ENCODE measurements around the gene ITFG2.

Gene ITFG2

DNA sequence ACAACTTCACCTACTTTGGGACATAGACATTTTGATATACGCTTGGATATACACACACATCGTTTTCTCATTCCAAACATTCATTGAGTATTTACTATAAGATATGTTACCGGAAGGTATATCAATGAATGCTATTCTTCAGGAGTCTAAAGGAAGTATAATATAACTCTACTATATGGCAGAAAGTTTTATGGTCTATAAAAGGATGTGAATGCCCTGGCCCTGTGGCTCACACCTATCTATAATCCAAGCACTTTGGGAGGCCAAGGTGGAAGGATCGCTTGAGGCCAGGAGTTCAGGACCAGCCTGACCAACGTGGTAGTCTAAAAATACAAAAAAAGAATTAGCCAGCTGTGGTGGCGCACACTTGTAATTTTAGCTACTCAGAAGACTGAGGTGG is 16.8 kb downstream of the ITFG2 start:
- FAIRE-seq (no peak), DNase-seq (ENCODE audit: low spot score) (no peak)

DNA sequence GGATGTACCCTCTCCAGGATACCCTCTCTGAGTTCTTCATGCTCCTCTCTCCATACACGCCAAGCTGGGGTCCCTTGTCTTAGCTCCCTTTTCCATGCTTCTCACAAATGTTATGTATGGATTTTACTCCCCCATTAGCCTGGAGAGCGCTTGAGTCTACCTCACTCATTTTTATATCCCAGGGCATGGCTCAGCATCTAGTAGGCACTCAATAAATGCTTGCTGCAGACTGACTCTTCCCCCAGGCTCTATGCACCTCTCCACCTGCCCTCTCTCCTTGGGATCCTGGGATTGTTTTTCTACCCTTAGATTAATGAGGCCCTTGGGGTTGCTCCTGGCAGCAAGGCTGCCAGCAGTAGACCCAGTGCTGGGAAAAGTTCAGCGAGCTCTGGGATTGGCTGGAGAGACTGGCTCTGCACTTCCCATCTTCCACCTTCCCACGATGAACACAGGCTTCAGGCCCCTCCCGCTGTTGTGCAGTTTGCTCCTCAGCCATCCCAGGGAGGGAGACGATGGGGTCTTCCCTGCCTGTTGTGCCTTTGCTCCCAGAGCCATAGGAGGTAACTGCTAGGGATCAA is 20.2 kb downstream of the ITFG2 start:
- FAIRE-seq, result no peak
- DNase-seq (ENCODE audit: low spot score), result no peak

- no peak for FAIRE-seq
- DNase-seq (ENCODE audit: low spot score), result no peak
Observed at GRCh38 chr12:2833327-2833726, 20.9 kb downstream of the ITFG2 start.

DNA sequence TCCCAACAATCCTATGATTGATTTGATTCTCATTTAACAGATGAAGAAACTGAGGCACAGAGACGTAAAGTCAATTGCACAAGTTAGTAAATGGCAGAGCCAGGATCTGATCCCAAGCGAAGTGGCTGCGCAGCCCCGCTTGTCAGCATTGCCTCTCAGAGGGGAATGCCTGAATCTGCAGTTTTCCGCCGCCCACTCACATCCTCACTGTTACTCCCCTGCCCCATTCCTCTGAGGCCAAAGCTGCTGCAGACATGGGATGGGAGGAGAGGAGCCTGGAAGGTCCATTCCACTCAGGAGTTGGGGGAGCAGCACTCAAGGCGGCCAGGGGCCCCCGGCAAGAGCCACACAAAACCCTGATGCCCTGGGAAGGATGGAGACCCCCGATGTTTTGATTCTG is 21.3 kb downstream of the ITFG2 start:
- DNase-seq (ENCODE audit: low spot score) (no peak), FAIRE-seq (no peak)

DNA sequence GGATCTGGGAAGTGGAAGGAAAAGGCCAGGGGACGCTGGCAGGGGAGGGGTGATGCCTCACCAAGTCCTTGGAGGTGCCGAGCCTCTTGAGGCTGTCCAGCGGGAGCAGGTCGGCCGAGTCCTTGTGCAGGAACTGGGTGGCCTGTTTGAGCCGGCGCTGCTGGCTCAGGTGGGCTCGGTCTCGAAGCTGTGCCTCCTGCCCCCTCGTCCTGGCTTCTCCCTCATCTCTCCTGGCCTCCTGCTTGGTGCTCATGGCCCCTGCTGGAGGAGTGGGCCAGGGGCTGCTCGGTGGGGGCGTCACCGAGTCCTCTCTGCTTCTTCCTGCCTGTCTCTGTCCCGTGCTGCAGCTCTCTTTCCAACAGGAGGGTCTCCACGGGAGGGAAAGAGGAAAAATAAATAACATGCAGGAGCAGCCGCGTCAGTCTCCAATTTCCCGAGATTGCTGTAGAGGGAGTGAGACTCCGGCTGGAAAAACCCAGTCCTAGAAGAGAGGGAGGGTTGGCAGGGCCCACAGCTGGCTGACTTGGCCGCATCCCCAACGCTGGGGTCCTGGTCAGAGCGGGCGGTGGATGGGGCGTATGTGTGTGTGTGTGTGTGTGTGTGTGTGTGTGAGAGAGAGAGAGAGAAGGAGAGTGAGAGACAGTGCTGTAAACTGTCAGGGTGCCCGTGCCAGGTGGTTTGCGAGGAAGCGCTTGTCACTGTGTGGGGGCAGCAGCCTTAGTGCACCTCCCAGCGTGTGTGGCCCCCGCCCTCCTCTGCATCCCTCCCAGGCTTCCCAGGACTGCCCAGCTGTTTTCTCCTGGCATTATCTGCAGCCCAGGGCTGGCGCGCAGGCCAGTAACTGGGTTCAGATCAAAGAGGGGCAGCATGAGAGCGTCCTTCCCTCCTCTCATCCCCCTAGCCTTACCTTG is 22.4 kb downstream of the ITFG2 start, which contains the start of gene NRIP2:
TSS of gene NRIP2 (minus strand) at position 455 of the 911 bp plus-strand sequence. CDS start at position 403, 52 bp downstream.
- no peak for DNase-seq (ENCODE audit: low spot score)
- FAIRE-seq, result no peak

- FAIRE-seq, result no peak
- no peak for DNase-seq (ENCODE audit: low spot score)
Observed at GRCh38 chr12:2835691-2836403, 23.4 kb downstream of the ITFG2 start.

GRCh38 chr12:2836574-2836973 is 24.1 kb downstream of the ITFG2 start:
- DNase-seq (ENCODE audit: low spot score) (no peak), FAIRE-seq (peak; percentile 46)

- DNase-seq (ENCODE audit: low spot score), result no peak
- peak; percentile 85 for FAIRE-seq
Observed at GRCh38 chr12:2841056-2841650, 28.7 kb downstream of the ITFG2 start.

DNA sequence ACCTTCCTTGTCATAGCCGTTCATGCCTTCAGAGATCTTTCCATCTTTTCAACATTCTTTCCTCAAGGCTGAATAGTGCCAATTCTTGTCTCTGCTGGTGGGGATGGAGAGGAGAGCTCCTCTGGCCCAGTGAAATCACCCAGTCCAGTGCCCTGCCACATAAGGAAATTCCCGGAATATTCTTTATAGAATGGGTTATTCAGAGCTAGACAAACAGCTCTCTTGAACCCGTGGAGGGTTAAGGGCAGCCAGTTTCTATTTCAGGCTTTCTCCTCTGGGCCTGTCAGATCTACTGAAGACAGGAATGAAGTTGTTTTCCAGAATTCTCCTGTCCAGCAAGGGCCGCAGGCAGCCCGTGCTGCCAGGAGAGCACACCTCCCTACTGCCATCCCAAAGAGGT is 30.5 kb downstream of the ITFG2 start:
- no peak for FAIRE-seq
- DNase-seq (ENCODE audit: low spot score), result no peak

DNA sequence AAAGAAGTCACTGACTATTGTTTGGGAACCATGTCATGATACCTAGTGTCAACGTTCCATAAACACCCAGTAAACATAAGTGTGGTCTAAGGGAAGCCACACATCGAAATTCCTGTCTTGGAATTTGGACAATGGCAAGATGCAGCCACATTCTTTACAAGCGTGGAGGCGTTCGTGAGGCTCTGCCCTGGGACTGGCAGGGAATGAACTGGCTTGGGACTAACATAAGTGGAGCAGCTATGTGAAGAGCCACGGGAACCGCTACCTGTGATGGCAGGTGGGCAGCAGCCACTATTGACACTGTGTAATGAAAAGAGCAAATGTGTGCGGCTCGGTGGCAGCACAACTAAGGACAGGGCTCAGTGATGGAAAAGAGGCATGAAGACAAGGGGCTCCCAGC is 32.3 kb downstream of the ITFG2 start:
- FAIRE-seq, result peak; percentile 17
- no peak for DNase-seq (ENCODE audit: low spot score)

GRCh38 chr12:2845280-2845679 is 32.8 kb downstream of the ITFG2 start:
- FAIRE-seq, result peak; percentile 79
- DNase-seq (ENCODE audit: low spot score), result peak; percentile 50

DNA sequence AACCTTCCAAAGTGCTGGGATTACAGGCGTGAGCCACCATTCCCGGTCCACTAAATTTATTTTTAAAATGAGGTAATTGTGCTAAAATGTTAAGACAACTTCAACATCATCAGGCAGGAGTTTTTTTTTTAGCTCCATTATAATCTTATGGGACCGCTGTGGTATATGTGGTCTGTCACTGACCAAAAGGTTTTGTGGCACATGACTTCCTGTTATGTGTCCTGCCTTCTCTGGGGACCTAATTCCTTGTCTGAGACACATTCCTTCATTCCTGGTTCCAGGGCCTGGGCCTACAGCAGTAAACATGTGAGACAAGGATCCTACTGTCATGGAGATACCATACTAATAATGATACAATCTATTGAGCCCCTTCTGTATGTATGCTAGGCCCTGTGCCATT is 39.5 kb downstream of the ITFG2 start:
- no peak for FAIRE-seq
- no peak for DNase-seq (ENCODE audit: low spot score)

DNA sequence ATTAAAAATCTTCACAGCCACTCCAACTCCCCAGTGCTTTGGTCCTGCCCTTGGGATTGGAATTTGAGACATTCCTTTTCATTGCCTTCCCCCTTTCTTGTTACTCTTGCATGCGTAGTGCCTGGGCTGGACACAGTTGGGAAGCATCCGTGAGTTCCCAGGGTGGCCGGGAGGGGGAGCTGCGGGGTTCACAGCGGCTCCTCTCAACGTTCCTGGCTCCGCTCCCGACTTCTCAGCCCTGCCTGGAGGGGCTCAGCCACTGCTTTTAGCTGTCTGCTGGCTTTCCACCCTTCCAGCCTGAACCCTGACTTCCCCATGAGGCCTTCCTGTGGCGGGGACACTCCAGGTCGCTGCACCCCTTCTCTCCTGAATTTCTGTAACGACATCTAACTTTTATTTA is 41.2 kb downstream of the ITFG2 start:
- FAIRE-seq, result peak; percentile 81

DNA sequence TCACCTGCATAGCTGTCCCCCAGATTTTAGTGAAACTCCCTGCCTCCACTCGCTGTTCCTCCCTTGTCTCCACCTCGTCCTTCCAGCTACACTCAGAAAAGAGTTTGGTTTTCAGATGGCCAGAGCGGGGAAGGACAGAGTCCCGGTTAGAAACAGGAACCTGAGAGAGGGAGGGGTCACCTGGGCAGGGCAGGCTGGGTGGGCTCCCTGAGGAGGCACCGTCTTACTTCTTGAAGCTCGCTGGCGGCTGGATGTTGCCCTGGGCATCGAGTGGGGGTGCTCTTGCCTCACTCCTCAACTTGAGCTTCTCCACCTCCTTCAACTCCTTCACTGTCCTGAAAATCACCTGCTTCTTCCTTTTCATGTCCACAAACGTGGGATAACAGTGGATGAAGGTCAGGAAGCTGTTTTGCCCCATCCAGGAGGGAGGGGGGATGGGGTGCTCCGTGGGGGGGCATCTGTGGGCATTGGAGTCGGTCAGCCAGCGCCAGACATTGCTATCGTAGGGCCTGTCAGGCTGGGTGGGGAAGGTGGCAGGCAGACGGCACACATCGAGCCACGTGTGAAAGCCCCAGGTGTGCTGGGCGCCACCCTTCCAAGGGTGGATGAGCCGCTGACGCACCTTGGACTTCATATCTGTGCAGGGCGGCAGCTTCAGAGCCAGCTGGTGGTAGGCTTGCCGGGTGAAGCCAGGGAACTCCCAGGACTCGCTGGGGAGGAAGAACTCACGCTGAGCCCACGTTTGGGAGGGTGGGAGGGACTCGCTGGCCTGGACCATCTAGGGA is 42.4 kb downstream of the ITFG2 start:
- DNase-seq (ENCODE audit: low spot score) (no peak), FAIRE-seq (no peak)

More for the DNA sequence above, 41.2 kb downstream of the ITFG2 start:
- DNase-seq (ENCODE audit: low spot score), result peak; percentile 90

DNA sequence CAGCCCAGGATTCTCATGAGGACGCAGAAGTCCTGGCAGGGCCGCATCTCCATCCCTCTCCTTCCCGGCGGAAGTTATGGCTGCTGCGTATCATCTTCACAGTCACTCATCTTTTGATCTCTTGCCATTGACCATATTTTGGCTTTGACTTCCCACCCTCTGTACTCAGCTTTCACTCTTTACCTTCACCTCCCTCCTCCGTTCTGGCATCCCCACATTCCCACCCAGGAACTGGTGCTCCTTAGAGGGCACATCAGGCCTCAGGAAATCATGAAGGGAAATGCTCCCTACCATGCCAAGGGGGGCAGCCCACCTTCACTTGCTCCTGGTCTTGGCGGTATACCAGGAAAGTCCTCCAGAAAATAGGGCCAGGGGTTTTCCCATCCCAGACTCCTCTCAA is 43.1 kb downstream of the ITFG2 start:
- no peak for DNase-seq (ENCODE audit: low spot score)
- no peak for FAIRE-seq

DNA sequence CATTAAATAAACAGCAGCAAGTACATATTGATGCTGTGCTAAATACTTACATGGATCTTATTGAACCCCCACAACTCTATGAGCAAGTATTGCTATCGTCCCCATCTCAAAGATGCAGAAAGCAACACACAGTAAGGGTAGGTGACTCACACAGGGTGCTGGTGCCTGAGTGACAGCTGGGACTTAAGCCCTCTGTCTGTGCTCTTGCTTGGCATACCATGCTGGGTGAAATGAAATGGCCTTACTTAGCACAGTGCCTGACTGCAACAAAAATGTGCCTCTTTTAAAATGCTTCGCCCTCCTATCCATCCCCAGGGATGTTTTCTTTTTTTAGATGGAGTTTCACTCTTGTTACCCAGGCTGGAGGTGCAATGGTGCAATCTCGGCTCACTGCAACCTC is 43.6 kb downstream of the ITFG2 start:
- DNase-seq (ENCODE audit: low spot score), result no peak
- FAIRE-seq, result no peak

DNA sequence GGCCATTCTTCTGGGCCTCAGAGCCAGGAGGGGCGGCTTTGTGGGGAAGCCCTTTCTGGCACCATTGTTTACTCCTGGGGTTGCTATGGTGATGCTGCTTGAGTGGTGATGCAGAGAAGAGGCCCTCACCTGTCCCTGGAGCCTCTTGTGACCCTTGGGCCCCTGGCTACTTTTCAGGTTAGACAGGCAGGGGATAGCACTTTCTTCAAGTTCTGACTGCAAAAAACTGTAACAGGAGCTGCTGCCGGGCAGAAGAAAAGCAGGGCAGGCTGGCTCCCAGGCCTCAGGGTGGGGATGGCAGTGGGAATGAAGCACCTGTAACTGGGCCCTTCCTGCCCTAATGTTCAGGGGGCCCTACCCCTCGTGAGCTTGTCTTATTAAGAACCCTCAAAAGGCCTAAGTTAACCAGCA is 44.6 kb downstream of the ITFG2 start, which contains the start of gene TEX52:
TSS of gene TEX52 (minus strand) at position 19 of the 411 bp plus-strand sequence. CDS start at position 6, 13 bp downstream.
- FAIRE-seq (no peak), DNase-seq (ENCODE audit: low spot score) (peak; percentile 53)

DNA sequence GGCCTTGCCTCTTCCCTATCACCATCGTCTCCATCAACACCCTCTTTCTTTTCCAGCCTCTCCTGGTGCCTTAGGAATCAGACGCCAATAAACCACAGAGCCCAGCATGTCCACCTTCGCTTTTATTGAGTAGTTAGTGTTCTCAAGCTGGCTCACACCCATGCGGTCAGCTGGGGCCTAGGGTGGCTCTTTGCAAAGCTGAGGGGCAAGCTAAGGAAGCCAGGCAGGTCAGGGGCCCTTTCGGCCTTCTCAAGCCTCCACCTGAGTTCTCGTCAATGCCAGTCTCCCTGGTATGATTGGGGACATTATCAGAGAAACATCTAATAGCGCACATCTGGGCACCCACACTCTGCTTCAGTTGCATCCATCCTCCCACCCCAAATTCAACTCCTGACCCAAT is 45.1 kb downstream of the ITFG2 start:
- FAIRE-seq, result no peak

GRCh38 chr12:2858334-2858733 is 45.9 kb downstream of the ITFG2 start:
- no peak for DNase-seq (ENCODE audit: low spot score)
- FAIRE-seq, result no peak

More for the DNA sequence above, 45.1 kb downstream of the ITFG2 start:
- DNase-seq (ENCODE audit: low spot score), result no peak

- FAIRE-seq, result no peak
- DNase-seq (ENCODE audit: low spot score), result no peak
Observed at GRCh38 chr12:2858944-2859421, 46.5 kb downstream of the ITFG2 start.

GRCh38 chr12:2860170-2860569 is 47.7 kb downstream of the ITFG2 start:
- no peak for FAIRE-seq
- no peak for DNase-seq (ENCODE audit: low spot score)

Data from urothelium cell line (cell line).